ENCODE data around the gene AIFM1.

The AIFM1 gene

GRCh38 chrX:130211415-130212186 is 46.0 kb upstream of the AIFM1 start:
- TF ChIP-seq EZH2phosphoT487 (IDR thresholded peaks at IDR 0.05; ENCODE audit: borderline replicate concordance) = no peak
- TF ChIP-seq CTCF (conservative IDR thresholded peaks at IDR 0.05; ENCODE audit: low read length) = no peak
- no peaks in the 10 kb centered on the region for H4K20me1 ChIP-seq (ENCODE audit: insufficient read depth, low read length, poor library complexity, severe bottlenecking)
- peaks cover 23% of the 10 kb centered on the region; the same call in 1 of the 2 replicates for H3K36me3 ChIP-seq (ENCODE audit: insufficient read depth, low read length)
- no peak overlapping the region for H3K4me3 ChIP-seq (ENCODE audit: low read length, poor library complexity, severe bottlenecking)
- H3K9ac ChIP-seq (ENCODE audit: low read depth, low read length, poor library complexity, severe bottlenecking) = no peak overlapping the region
- H3K79me2 ChIP-seq (ENCODE audit: insufficient read depth, low read length) = no peaks in the 10 kb centered on the region
- no peak overlapping the region for H3K4me2 ChIP-seq (ENCODE audit: low read depth, low read length, poor library complexity, severe bottlenecking)
- no peaks in the 10 kb centered on the region for H3K9me2 ChIP-seq (replicated peaks; ENCODE audit: low read depth, low read length)
- no peaks in the 10 kb centered on the region for H3K27me3 ChIP-seq (ENCODE audit: insufficient read depth, low read length, poor library complexity, severe bottlenecking)
- H3F3A ChIP-seq (ENCODE audit: low read depth) = no peaks in the 10 kb centered on the region
- H2AFZ ChIP-seq (ENCODE audit: low read length) = no peak overlapping the region
- no peaks in the 10 kb centered on the region for H3K9me3 ChIP-seq (ENCODE audit: insufficient read depth, low read depth, low read length)
- H3K4me1 ChIP-seq (ENCODE audit: insufficient read depth, low read length, poor library complexity, severe bottlenecking) = no peaks in the 10 kb centered on the region

- Histone ChIP-seq H3K27me3 (ENCODE audit: insufficient read depth, low read length, poor library complexity, severe bottlenecking) (no peaks in the 10 kb centered on the region), H3K9me3 (ENCODE audit: insufficient read depth, low read depth, low read length) (no peaks in the 10 kb centered on the region), H3K9ac (ENCODE audit: low read depth, low read length, poor library complexity, severe bottlenecking) (no peak overlapping the region), H4K20me1 (ENCODE audit: insufficient read depth, low read length, poor library complexity, severe bottlenecking) (no peaks in the 10 kb centered on the region), H2AFZ (ENCODE audit: low read length) (no peak overlapping the region), H3K9me2 (replicated peaks; ENCODE audit: low read depth, low read length) (no peaks in the 10 kb centered on the region), H3K4me3 (ENCODE audit: low read length, poor library complexity, severe bottlenecking) (no peak overlapping the region), H3K79me2 (ENCODE audit: insufficient read depth, low read length) (no peaks in the 10 kb centered on the region), H3F3A (ENCODE audit: low read depth) (no peaks in the 10 kb centered on the region), H3K36me3 (ENCODE audit: insufficient read depth, low read length) (peaks cover 8% of the 10 kb centered on the region; the same call in 1 of the 2 replicates), H3K4me1 (ENCODE audit: insufficient read depth, low read length, poor library complexity, severe bottlenecking) (no peaks in the 10 kb centered on the region), H3K4me2 (ENCODE audit: low read depth, low read length, poor library complexity, severe bottlenecking) (no peak overlapping the region)
- TF ChIP-seq CTCF (conservative IDR thresholded peaks at IDR 0.05; ENCODE audit: low read length) (no peak), EZH2phosphoT487 (IDR thresholded peaks at IDR 0.05; ENCODE audit: borderline replicate concordance) (no peak)
Observed at GRCh38 chrX:130204647-130205046, 39.0 kb upstream of the AIFM1 start.

- Histone ChIP-seq H3K9ac (ENCODE audit: low read depth, low read length, poor library complexity, severe bottlenecking) (no peak overlapping the region), H3K36me3 (ENCODE audit: insufficient read depth, low read length) (no peaks in the 10 kb centered on the region), H3K4me2 (ENCODE audit: low read depth, low read length, poor library complexity, severe bottlenecking) (no peak overlapping the region), H3K9me2 (replicated peaks; ENCODE audit: low read depth, low read length) (no peaks in the 10 kb centered on the region), H2AFZ (ENCODE audit: low read length) (no peak overlapping the region), H3K4me3 (ENCODE audit: low read length, poor library complexity, severe bottlenecking) (no peak overlapping the region), H4K20me1 (ENCODE audit: insufficient read depth, low read length, poor library complexity, severe bottlenecking) (no peaks in the 10 kb centered on the region), H3F3A (ENCODE audit: low read depth) (no peaks in the 10 kb centered on the region), H3K4me1 (ENCODE audit: insufficient read depth, low read length, poor library complexity, severe bottlenecking) (no peaks in the 10 kb centered on the region), H3K27me3 (ENCODE audit: insufficient read depth, low read length, poor library complexity, severe bottlenecking) (no peaks in the 10 kb centered on the region), H3K9me3 (ENCODE audit: insufficient read depth, low read depth, low read length) (no peaks in the 10 kb centered on the region), H3K79me2 (ENCODE audit: insufficient read depth, low read length) (no peaks in the 10 kb centered on the region)
- no peak for TF ChIP-seq EZH2phosphoT487 (IDR thresholded peaks at IDR 0.05; ENCODE audit: borderline replicate concordance)
- no peak for TF ChIP-seq CTCF (conservative IDR thresholded peaks at IDR 0.05; ENCODE audit: low read length)
Observed at GRCh38 chrX:130197464-130197863, 31.8 kb upstream of the AIFM1 start.
